Measurements from ENCODE around the gene NDOR1. TPM values are rescaled to one million over a fixed set of nuclear protein-coding genes. Genes with fewer than 3 reads are reported as not detected.

NDOR1 gene
- total RNA-seq, 2 experiments from 2014 or later, result 27.0 to 27.8 TPM

DNA sequence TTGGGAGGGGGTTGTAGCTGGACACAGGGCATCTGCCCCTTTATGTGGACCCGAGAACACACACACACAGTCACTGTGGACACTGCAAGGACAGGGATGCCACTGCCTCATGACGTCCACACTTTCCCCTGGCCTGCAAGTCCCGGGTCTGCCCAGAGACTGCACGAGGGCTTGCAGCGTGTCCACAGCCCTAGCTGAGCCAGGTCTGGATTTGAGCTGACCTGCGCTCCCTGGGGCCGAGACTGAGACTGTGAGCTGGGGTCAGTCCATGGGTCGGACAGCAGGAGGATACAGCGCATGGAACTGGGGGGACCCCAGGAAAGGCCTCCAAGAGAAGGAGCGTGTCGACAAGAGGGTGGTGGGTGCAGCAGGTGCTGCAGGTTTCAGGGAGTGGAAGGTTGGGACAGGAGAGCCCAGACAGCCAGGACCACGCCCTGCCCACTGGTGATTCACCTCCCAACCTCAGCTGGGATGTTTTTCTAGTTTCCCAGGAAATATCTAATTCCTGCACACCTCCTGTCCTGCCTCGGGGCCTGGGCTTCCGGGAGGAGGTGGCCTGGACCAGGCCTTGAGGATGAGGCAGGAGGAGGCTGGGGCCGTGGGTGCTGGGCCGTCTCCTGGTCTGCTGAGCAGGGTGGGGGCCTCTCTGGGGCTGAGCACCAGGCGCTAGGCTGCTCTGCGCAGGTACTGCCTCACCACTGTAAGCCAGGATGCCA lies 21.0 kb downstream of the NDOR1 start:
- no peaks in the 10 kb centered on the region for H3K9me3 Mint-ChIP-seq (ENCODE audit: low read depth)
- ATAC-seq, result no peak
- no peak overlapping the region for H3K4me3 Mint-ChIP-seq
- ChIA-PET POLR2A (no interaction called here), CTCF (interaction anchor here (0.5 to 2.9 kb wide), 10 partner anchors 10 to 107 kb away, joined by 3 to 13 read pairs (median 6); partner anchors contain the start of genes NDOR1, TMEM203 and TPRN)
- no peaks in the 10 kb centered on the region for H3K36me3 Mint-ChIP-seq (ENCODE audit: low read depth)
- H3K27ac Mint-ChIP-seq, result no peak overlapping the region
- H3K4me1 Mint-ChIP-seq, result peaks cover 8% of the 10 kb centered on the region
- H3K27me3 Mint-ChIP-seq, result peaks cover 2% of the 10 kb centered on the region
- intact Hi-C loops (cut with DNase I, micrococcal nuclease), result loop anchor here (1.0 to 10.0 kb wide), 3 partner anchors 108 to 442 kb away; partner anchors contain the start of gene NPDC1 (in 1 of the 2)
- no peak for DNase-seq

GRCh38 chr9:137227054-137227852 lies 21.8 kb downstream of the NDOR1 start, which contains the start of gene RNF224:
TSS of gene RNF224 (plus strand) at chr9:137227502. CDS start at chr9:137228336, 834 bp downstream.
- no peak within 1 kb of the TSS for H3K4me3 Mint-ChIP-seq
- peak; percentile 38 for ATAC-seq
- H3K36me3 Mint-ChIP-seq (ENCODE audit: low read depth), result no peaks in the 10 kb centered on the region
- H3K4me1 Mint-ChIP-seq, result peaks cover 8% of the 10 kb centered on the region
- ChIA-PET POLR2A (interaction anchor here (1.0 kb wide), 1 partner anchor 13 kb away, joined by 6 read pairs; the partner anchor contains the start of gene TUBB4B), CTCF (interaction anchor here (0.5 to 2.9 kb wide), 14 partner anchors 9 to 181 kb away, joined by 3 to 13 read pairs (median 4); partner anchors contain the start of genes NDOR1, NPDC1, TMEM203 and TPRN)
- H3K9me3 Mint-ChIP-seq (ENCODE audit: low read depth), result no peaks in the 10 kb centered on the region
- DNase-seq, result peak; percentile 90
- intact Hi-C loops (cut with DNase I, micrococcal nuclease), result loop anchor here (1.0 to 10.0 kb wide), 3 partner anchors 109 to 442 kb away; partner anchors contain the start of gene NPDC1 (in 1 of the 2)
- no peak within 1 kb of the TSS for H3K27ac Mint-ChIP-seq
- peaks cover 2% of the 10 kb centered on the region for H3K27me3 Mint-ChIP-seq

GRCh38 chr9:137227853-137228505 lies 22.5 kb downstream of the NDOR1 start:
- Mint-ChIP-seq H3K27me3 (peaks cover 2% of the 10 kb centered on the region), H3K9me3 (ENCODE audit: low read depth) (no peaks in the 10 kb centered on the region), H3K4me3 (no peak overlapping the region), H3K27ac (no peak overlapping the region), H3K36me3 (ENCODE audit: low read depth) (no peaks in the 10 kb centered on the region), H3K4me1 (peaks cover 8% of the 10 kb centered on the region)
- CTCF ChIA-PET, result interaction anchor here (0.6 to 2.9 kb wide), 8 partner anchors 9 to 181 kb away, joined by 3 to 13 read pairs (median 8); partner anchors contain the start of genes NDOR1, NPDC1, TMEM203 and TPRN
- intact Hi-C loops (cut with DNase I, micrococcal nuclease), result loop anchor here (1.0 to 10.0 kb wide), 3 partner anchors 110 to 443 kb away; partner anchors contain the start of gene NPDC1 (in 1 of the 2)
- ATAC-seq (no peak), DNase-seq (no peak)
- POLR2A ChIA-PET, result interaction anchor here (1.0 kb wide), 1 partner anchor 13 kb away, joined by 6 read pairs; the partner anchor contains the start of gene TUBB4B

GRCh38 chr9:137228506-137228967 lies 23.0 kb downstream of the NDOR1 start:
- no peak overlapping the region for H3K4me3 Mint-ChIP-seq
- H3K9me3 Mint-ChIP-seq (ENCODE audit: low read depth), result no peaks in the 10 kb centered on the region
- ATAC-seq (no peak), DNase-seq (no peak)
- H3K27ac Mint-ChIP-seq, result no peak overlapping the region
- ChIA-PET CTCF (interaction anchor here (0.5 kb wide), 1 partner anchor 182 kb away, joined by 3 read pairs; no protein-coding TSS in a partner anchor), POLR2A (no interaction called here)
- H3K27me3 Mint-ChIP-seq, result peaks cover 2% of the 10 kb centered on the region
- H3K4me1 Mint-ChIP-seq, result peaks cover 8% of the 10 kb centered on the region
- no peaks in the 10 kb centered on the region for H3K36me3 Mint-ChIP-seq (ENCODE audit: low read depth)
- intact Hi-C loops (cut with DNase I, micrococcal nuclease), result loop anchor here in 1 of 2 experiments (10.0 kb wide), 2 partner anchors 184 to 444 kb away; partner anchors contain the start of gene NPDC1

GRCh38 chr9:137228968-137229896 lies 23.7 kb downstream of the NDOR1 start:
- intact Hi-C loops (cut with DNase I, micrococcal nuclease), result loop anchor here in 1 of 2 experiments (10.0 kb wide), 2 partner anchors 184 to 444 kb away; partner anchors contain the start of gene NPDC1
- POLR2A ChIA-PET, result no interaction called here

DNA sequence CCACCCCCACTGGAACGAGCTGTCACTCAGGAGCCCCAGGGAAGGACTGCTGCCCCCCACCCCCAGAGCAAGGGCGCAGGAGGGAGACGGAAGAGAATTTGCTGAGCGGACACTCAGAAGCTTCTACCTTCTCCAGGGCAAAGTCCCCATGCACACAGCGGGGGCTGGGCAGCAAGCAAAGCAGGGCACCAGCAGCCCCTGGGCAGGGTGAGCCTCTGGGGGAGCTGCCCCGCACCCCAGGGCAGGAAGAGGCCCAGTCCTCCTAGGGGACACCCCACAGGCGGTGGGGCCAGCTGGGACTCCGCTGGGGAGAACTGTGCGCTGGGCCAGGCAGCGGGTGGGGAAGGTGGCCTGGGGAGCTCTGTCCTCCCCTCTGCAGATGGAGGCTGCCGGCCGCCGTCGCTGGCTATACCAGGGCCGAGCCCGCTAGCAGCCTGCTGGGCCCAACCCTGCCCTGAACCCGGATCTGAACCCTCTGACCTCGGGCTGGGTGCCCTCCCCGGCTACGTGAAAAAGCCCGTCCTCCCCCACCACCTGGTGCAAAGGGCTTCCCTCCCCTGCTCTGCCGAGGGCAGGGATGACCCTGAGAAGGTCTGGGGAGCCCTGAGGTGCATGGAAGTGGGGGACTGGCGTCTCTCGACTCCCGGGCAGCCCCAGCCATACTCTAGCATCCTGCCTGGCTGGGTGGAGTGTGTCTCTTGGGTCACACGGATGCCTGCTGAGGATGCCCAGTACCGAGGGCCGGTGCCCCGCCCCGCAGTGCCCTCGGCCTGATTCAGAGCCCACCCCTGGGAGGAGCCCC lies 24.6 kb downstream of the NDOR1 start:
- Mint-ChIP-seq H3K36me3 (ENCODE audit: low read depth) (no peaks in the 10 kb centered on the region), H3K4me3 (no peak overlapping the region), H3K27me3 (peaks cover 4% of the 10 kb centered on the region), H3K27ac (no peak overlapping the region), H3K9me3 (ENCODE audit: low read depth) (no peaks in the 10 kb centered on the region), H3K4me1 (peaks cover 5% of the 10 kb centered on the region)
- POLR2A ChIA-PET, result no interaction called here
- intact Hi-C loops (cut with DNase I, micrococcal nuclease), result loop anchor here in 1 of 2 experiments (10.0 kb wide), 2 partner anchors 185 to 445 kb away; partner anchors contain the start of gene NPDC1
- ATAC-seq (no peak), DNase-seq (no peak)
- CTCF ChIA-PET, result interaction anchor here (0.5 kb wide), 1 partner anchor 95 kb away, joined by 3 read pairs; no protein-coding TSS in a partner anchor

More at GRCh38 chr9:137228968-137229896, 23.7 kb downstream of the NDOR1 start:
- CTCF ChIA-PET, result interaction anchor here (0.5 to 0.7 kb wide), 2 partner anchors 12 to 183 kb away, joined by 3 read pairs; no protein-coding TSS in a partner anchor
- H3K27me3 Mint-ChIP-seq, result peaks cover 2% of the 10 kb centered on the region
- no peak overlapping the region for H3K4me3 Mint-ChIP-seq
- H3K27ac Mint-ChIP-seq, result no peak overlapping the region
- H3K9me3 Mint-ChIP-seq (ENCODE audit: low read depth), result no peaks in the 10 kb centered on the region
- H3K36me3 Mint-ChIP-seq (ENCODE audit: low read depth), result no peaks in the 10 kb centered on the region
- H3K4me1 Mint-ChIP-seq, result peaks cover 8% of the 10 kb centered on the region
- no peak for ATAC-seq
- no peak for DNase-seq

DNA sequence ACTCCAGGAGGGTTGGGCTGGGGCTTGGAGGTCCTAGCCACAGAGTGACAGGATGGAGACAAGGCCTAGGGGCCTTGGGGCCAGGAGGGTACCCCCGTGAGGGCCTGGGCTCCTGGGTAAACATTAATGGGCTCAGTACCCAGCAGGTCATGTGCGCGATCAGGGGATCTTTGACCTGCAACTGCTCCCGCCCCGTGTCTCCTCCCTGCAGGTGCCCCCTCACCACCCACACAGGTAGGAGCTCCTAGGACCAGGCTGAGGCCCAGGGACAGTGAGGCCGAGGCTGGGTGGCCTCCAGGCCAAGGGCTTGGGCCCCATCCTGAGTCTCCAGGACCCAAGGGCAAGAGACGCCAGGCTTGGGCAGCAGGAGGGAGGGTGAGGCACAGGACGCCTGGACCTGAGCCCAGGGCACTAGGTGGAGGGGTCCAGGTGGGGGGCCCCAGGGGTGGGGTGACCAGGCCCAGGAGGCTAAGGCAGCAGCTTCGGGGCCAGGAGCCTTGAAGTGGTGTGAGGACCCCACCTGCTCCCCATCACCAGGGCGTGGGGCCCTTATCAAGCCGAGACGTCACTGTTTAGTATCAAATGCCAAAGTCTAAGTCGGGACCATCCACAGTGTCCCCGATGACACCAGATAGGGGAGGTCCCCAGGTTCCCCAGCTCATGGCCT lies 25.3 kb downstream of the NDOR1 start, which contains the start of gene SLC34A3:
TSS of gene SLC34A3 (plus strand) at position 197 of the 667 bp plus-strand sequence. CDS start 802 bp downstream, outside the sequence.
- Mint-ChIP-seq H3K36me3 (ENCODE audit: low read depth) (no peaks in the 10 kb centered on the region), H3K4me1 (peaks cover 2% of the 10 kb centered on the region), H3K27me3 (peaks cover 4% of the 10 kb centered on the region), H3K9me3 (ENCODE audit: low read depth) (no peaks in the 10 kb centered on the region), H3K4me3 (no peak within 1 kb of the TSS), H3K27ac (no peak within 1 kb of the TSS)
- DNase-seq, result no peak
- ChIA-PET POLR2A (no interaction called here), CTCF (no interaction called here)
- no peak for ATAC-seq
- intact Hi-C loops (cut with DNase I, micrococcal nuclease), result no loop called here

DNA sequence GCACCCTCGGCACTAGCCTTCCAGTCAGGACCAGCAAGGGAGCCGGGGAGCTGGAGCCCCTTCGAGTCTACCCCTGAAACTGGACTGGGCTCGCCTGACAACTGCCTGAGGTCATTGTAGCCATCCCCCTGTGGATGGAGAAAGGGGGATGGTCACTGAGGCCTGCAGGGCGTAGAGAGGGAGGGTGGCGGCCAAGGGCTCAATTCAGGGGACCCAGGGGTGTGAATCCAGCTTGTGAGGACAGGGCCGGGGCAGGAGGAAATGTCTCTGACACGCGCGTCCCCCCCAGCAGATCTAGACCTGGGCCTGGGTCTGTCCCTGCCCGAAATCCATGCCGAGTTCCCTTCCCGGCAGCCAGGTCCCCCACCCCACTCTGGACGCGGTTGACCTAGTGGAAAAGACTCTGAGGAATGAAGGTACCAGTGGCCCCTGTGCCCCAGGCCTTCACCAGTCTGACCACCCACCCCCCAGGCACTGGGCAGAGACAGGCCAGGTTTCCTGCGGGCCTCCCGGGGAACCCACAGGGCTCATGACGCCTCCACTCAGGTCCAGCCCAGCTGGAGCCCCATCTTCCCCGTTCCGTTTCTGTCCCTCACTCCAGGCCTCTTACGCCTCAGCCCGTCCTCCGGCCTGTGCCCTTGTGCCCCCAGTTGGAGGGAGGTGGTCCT lies 26.0 kb downstream of the NDOR1 start:
- H3K4me3 Mint-ChIP-seq, result no peak overlapping the region
- ChIA-PET POLR2A (no interaction called here), CTCF (no interaction called here)
- intact Hi-C loops (cut with DNase I, micrococcal nuclease), result no loop called here
- H3K36me3 Mint-ChIP-seq (ENCODE audit: low read depth), result no peaks in the 10 kb centered on the region
- DNase-seq (no peak), ATAC-seq (no peak)
- H3K4me1 Mint-ChIP-seq, result peaks cover 2% of the 10 kb centered on the region
- peaks cover 4% of the 10 kb centered on the region for H3K27me3 Mint-ChIP-seq
- no peaks in the 10 kb centered on the region for H3K9me3 Mint-ChIP-seq (ENCODE audit: low read depth)
- no peak overlapping the region for H3K27ac Mint-ChIP-seq

DNA sequence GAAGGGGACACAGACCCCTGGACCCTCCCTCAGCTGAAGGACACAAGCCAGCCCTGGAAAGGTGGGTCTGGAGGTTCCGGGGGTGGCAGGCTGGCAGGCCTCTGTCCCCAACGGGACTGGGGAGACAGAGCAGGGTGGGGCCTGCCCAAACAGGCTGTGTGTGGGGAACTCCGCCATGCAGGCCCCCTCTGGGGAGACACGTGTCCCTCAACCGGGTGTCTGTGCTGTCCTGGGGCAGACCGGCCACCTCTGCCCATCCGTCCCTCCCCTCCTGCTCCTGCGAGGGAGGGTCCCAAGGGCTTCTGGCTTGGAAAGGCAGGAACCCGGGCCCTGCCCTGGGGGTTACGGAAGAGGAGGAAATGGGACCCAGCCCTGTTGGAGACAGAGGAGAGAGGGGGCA lies 26.6 kb downstream of the NDOR1 start:
- H3K36me3 Mint-ChIP-seq (ENCODE audit: low read depth), result no peaks in the 10 kb centered on the region
- H3K4me3 Mint-ChIP-seq, result no peak overlapping the region
- H3K27ac Mint-ChIP-seq, result no peak overlapping the region
- no peak for ATAC-seq
- ChIA-PET POLR2A (no interaction called here), CTCF (no interaction called here)
- no peaks in the 10 kb centered on the region for H3K9me3 Mint-ChIP-seq (ENCODE audit: low read depth)
- H3K4me1 Mint-ChIP-seq, result peaks cover 5% of the 10 kb centered on the region
- intact Hi-C loops (cut with DNase I, micrococcal nuclease), result no loop called here
- H3K27me3 Mint-ChIP-seq, result peaks cover 4% of the 10 kb centered on the region
- no peak for DNase-seq
